ENCODE results near the gene GALNT17. TPM values are rescaled to one million over a fixed set of nuclear protein-coding genes. Genes with fewer than 3 reads are reported as not detected.

Gene GALNT17
- total and polyA plus RNA-seq, 2 experiments from 2014 or later = 2.3 to 4.6 TPM

- TF ChIP-seq CTCF (IDR thresholded peaks at IDR 0.05; ENCODE audit: low read depth, low read length) = no peak
- Histone ChIP-seq H3K4me1 (ENCODE audit: low read depth) (peaks cover 25% of the 10 kb centered on the region), H3K27ac (peak overlapping the region; percentile 24), H3K4me3 (no peak overlapping the region), H3K27me3 (no peaks in the 10 kb centered on the region), H3K36me3 (no peaks in the 10 kb centered on the region), H3K9me3 (ENCODE audit: low read depth) (no peaks in the 10 kb centered on the region)
- no peak for DNase-seq (ENCODE audit: low read depth in 1 of 2, low spot score in 1 of 2)
Observed at GRCh38 chr7:71236230-71237105, 104.5 kb downstream of the GALNT17 start.

- peak in 1 of 2 donors; percentile 67 for DNase-seq (ENCODE audit: low read depth in 1 of 2, low spot score in 1 of 2)
- no peaks in the 10 kb centered on the region for H3K27me3 ChIP-seq
- H3K4me3 ChIP-seq = no peak overlapping the region
- H3K4me1 ChIP-seq (ENCODE audit: low read depth) = peaks cover 25% of the 10 kb centered on the region
- no peak for TF ChIP-seq CTCF (IDR thresholded peaks at IDR 0.05; ENCODE audit: low read depth, low read length)
- H3K36me3 ChIP-seq = no peaks in the 10 kb centered on the region
- H3K27ac ChIP-seq = peak overlapping the region; percentile 46
- H3K9me3 ChIP-seq (ENCODE audit: low read depth) = no peaks in the 10 kb centered on the region
Observed at GRCh38 chr7:71237945-71238344, 106.0 kb downstream of the GALNT17 start.

GRCh38 chr7:71238581-71239295 lies 106.8 kb downstream of the GALNT17 start:
- Histone ChIP-seq H3K4me3 (no peak overlapping the region), H3K4me1 (ENCODE audit: low read depth) (peaks cover 25% of the 10 kb centered on the region), H3K27ac (peak overlapping the region; percentile 80), H3K36me3 (no peaks in the 10 kb centered on the region), H3K9me3 (ENCODE audit: low read depth) (no peaks in the 10 kb centered on the region), H3K27me3 (no peaks in the 10 kb centered on the region)
- peak in 1 of 2 donors; percentile 12 for DNase-seq (ENCODE audit: low read depth in 1 of 2, low spot score in 1 of 2)
- TF ChIP-seq CTCF (IDR thresholded peaks at IDR 0.05; ENCODE audit: low read depth, low read length) = no peak

- DNase-seq (ENCODE audit: low read depth in 1 of 2, low spot score in 1 of 2) = peak in 1 of 2 donors; percentile 64
- Histone ChIP-seq H3K4me3 (no peak overlapping the region), H3K27ac (peak overlapping the region; percentile 80), H3K36me3 (no peaks in the 10 kb centered on the region), H3K27me3 (no peaks in the 10 kb centered on the region), H3K4me1 (ENCODE audit: low read depth) (peaks cover 25% of the 10 kb centered on the region), H3K9me3 (ENCODE audit: low read depth) (no peaks in the 10 kb centered on the region)
- TF ChIP-seq CTCF (IDR thresholded peaks at IDR 0.05; ENCODE audit: low read depth, low read length) = no peak
Observed at GRCh38 chr7:71239586-71240268, 107.8 kb downstream of the GALNT17 start.

- TF ChIP-seq CTCF (IDR thresholded peaks at IDR 0.05; ENCODE audit: low read depth, low read length) = no peak
- no peak overlapping the region for H3K27ac ChIP-seq
- no peaks in the 10 kb centered on the region for H3K27me3 ChIP-seq
- H3K9me3 ChIP-seq (ENCODE audit: low read depth) = no peaks in the 10 kb centered on the region
- H3K4me1 ChIP-seq (ENCODE audit: low read depth) = peaks cover 9% of the 10 kb centered on the region
- DNase-seq (ENCODE audit: low read depth in 1 of 2, low spot score in 1 of 2) = peak in 1 of 2 donors; percentile 54
- no peak overlapping the region for H3K4me3 ChIP-seq
- H3K36me3 ChIP-seq = no peaks in the 10 kb centered on the region
Observed at GRCh38 chr7:71243736-71244410, 111.9 kb downstream of the GALNT17 start.
